ENCODE measurements around the gene CEP104. TPM values are rescaled to one million over a fixed set of nuclear protein-coding genes. Genes with fewer than 3 reads are reported as not detected.

The CEP104 gene
- total RNA-seq, 1 experiment from 2014 or later, result 44.1 TPM

DNA sequence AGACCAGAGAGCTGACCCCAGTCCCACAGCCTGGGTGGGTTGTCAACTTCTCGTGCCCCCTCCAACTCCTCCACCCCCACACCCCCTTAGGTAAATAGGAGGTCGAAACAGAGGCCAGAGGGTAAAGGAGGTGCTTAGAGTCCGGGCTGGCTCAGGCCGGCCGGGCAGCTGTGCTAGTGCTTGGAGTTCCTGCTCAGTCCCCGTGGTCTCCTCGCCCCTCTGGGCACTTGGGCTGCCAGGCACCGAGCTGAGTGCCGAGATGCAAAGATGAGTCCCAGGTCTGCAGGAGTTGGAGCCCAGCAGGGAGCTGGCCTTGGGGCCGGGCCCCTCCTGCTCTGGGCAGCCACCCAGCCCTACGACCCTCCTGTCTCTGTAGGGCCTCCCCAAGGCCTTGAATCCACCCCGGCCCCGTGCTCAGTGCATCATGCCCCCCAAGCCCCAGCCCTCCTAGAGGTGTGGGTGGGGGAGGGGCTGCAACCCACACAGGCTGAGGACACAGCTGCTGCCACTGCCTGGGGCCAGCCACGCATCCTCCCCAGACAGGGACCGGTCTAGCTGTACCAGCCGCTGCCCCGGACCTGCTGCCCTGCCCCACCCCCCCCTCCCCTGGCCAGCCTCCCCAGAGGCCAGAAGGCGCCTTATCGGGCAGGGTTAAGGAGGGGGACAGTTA, 82.6 kb downstream of the CEP104 start:
- no peak for DNase-seq (ENCODE audit: low read depth, low spot score)
- H3K79me2 ChIP-seq (ENCODE audit: insufficient read depth, low read length), result no peaks in the 10 kb centered on the region
- intact Hi-C loops (cut with micrococcal nuclease), result no loop called here
- ChIA-PET POLR2A (no interaction called here), RAD21 (ENCODE audit: low non-redundant PET in 1 of 2, low total read pairs in 2 of 2, uncharacterized antibody in 2 of 2, unreplicated experiment in 2 of 2) (no interaction called here), CTCF (interaction anchor here (1.5 kb wide), 1 partner anchor 321 kb away, joined by 3 read pairs; no protein-coding TSS in a partner anchor)
- H3K9me2 ChIP-seq (ENCODE audit: insufficient read depth), result no peaks in the 10 kb centered on the region
- no peak overlapping the region for H3K4me2 ChIP-seq (ENCODE audit: low read length)
- no peak overlapping the region for H2AFZ ChIP-seq (ENCODE audit: low read depth, low read length, poor library complexity, severe bottlenecking)
- no peaks in the 10 kb centered on the region for H4K20me1 ChIP-seq (ENCODE audit: insufficient read depth)
- no peak overlapping the region for H3K27ac ChIP-seq (ENCODE audit: low read depth, low read length)
- no peak for ATAC-seq
- peaks cover 0 to 3% of the 10 kb centered on the region in 2 experiments; a peak in 1 of 4 replicates for H3K36me3 ChIP-seq (ENCODE audit: control insufficient read depth in 1 of 2, insufficient read depth in 2 of 2, low read length in 2 of 2)
- no peak overlapping the region for H3K4me3 ChIP-seq (replicated peaks in 1 of 2; ENCODE audit: low read depth in 1 of 2, low read length in 2 of 2)
- no peaks in the 10 kb centered on the region for H3K9me3 ChIP-seq (ENCODE audit: control insufficient read depth in 1 of 2, insufficient read depth in 1 of 2, low read depth in 1 of 2, low read length in 2 of 2)
- no peaks in the 10 kb centered on the region for H3K27me3 ChIP-seq (ENCODE audit: insufficient read depth, low read length)
- H3K9ac ChIP-seq (ENCODE audit: low read length), result no peak overlapping the region
- peaks cover 31 to 44% of the 10 kb centered on the region in 2 experiments for H3K4me1 ChIP-seq (ENCODE audit: control insufficient read depth in 1 of 2, insufficient read depth in 2 of 2, low read length in 2 of 2)
- TF ChIP-seq TCF7L2 (IDR thresholded peaks at IDR 0.05; ENCODE audit: borderline replicate concordance, extremely low read depth, insufficient read depth, insufficient read length) (no peak), POLR2AphosphoS5 (IDR thresholded peaks at IDR 0.05; ENCODE audit: low read depth, low read length) (no peak)
- no TSS peak for BruUV-seq (replicated peaks)

DNA sequence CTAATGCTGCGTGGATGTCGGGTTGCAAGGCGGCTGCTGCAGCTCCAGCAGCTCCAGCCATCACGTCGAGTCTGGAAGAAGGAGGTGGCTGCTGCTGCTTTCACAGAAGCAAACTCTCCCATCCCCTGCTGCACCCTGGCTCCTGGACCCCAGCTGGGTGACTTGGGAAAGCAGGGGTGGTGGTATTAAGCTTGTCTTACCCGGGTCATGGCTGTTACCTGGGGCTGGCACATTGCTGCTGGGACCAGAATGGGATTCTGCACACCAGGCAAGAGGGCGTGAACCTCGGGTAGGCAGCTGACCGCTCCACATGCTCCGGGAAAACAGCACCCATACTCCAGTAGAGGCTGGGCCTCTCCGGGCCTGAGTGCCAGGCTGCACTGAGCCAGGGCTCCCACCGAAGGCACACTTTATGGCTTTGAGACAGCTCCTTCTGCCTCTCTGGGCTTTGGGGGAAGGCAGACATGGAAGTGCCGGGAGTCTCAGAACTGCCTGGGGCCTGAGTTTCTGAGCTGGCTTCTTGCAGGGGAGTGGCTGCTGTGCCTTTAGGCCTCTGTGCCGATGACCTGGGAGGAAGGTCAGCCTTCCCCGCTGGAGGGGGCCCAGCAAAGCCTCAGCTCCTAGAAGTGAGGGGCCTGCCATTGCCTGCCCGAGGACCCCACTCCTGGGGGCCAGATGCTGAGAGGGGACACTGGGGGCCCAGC, 83.3 kb downstream of the CEP104 start:
- DNase-seq (ENCODE audit: low read depth, low spot score) (no peak), ATAC-seq (no peak)
- ChIA-PET CTCF (interaction anchor here (1.5 kb wide), 1 partner anchor 321 kb away, joined by 3 read pairs; no protein-coding TSS in a partner anchor), POLR2A (no interaction called here), RAD21 (ENCODE audit: low non-redundant PET in 1 of 2, low total read pairs in 2 of 2, uncharacterized antibody in 2 of 2, unreplicated experiment in 2 of 2) (no interaction called here)
- Histone ChIP-seq H3K9ac (ENCODE audit: low read length) (peak overlapping the region; percentile 59; the same call in 1 of the 2 replicates), H3K79me2 (ENCODE audit: insufficient read depth, low read length) (no peaks in the 10 kb centered on the region), H3K4me3 (replicated peaks in 1 of 2; ENCODE audit: low read depth in 1 of 2, low read length in 2 of 2) (peak overlapping the region; percentile 52 to 67; a peak in 3 of 4 replicates), H3K4me2 (ENCODE audit: low read length) (peak overlapping the region; percentile 86), H3K27me3 (ENCODE audit: insufficient read depth, low read length) (no peaks in the 10 kb centered on the region), H3K9me3 (ENCODE audit: control insufficient read depth in 1 of 2, insufficient read depth in 1 of 2, low read depth in 1 of 2, low read length in 2 of 2) (no peaks in the 10 kb centered on the region), H3K9me2 (ENCODE audit: insufficient read depth) (no peaks in the 10 kb centered on the region), H3K27ac (ENCODE audit: low read depth, low read length) (no peak overlapping the region), H4K20me1 (ENCODE audit: insufficient read depth) (no peaks in the 10 kb centered on the region), H2AFZ (ENCODE audit: low read depth, low read length, poor library complexity, severe bottlenecking) (no peak overlapping the region), H3K4me1 (ENCODE audit: control insufficient read depth in 1 of 2, insufficient read depth in 2 of 2, low read length in 2 of 2) (peaks cover 31 to 44% of the 10 kb centered on the region in 2 experiments), H3K36me3 (ENCODE audit: control insufficient read depth in 1 of 2, insufficient read depth in 2 of 2, low read length in 2 of 2) (no peaks in the 10 kb centered on the region; a peak in 1 of 4 replicates)
- TF ChIP-seq YY1 (IDR thresholded peaks at IDR 0.05; ENCODE audit: extremely low read depth, insufficient replicate concordance, low read depth, low read length), result no peak
- TF ChIP-seq TCF7L2 (IDR thresholded peaks at IDR 0.05; ENCODE audit: borderline replicate concordance, extremely low read depth, insufficient read depth, insufficient read length), result no peak
- TF ChIP-seq, protein P1, sequence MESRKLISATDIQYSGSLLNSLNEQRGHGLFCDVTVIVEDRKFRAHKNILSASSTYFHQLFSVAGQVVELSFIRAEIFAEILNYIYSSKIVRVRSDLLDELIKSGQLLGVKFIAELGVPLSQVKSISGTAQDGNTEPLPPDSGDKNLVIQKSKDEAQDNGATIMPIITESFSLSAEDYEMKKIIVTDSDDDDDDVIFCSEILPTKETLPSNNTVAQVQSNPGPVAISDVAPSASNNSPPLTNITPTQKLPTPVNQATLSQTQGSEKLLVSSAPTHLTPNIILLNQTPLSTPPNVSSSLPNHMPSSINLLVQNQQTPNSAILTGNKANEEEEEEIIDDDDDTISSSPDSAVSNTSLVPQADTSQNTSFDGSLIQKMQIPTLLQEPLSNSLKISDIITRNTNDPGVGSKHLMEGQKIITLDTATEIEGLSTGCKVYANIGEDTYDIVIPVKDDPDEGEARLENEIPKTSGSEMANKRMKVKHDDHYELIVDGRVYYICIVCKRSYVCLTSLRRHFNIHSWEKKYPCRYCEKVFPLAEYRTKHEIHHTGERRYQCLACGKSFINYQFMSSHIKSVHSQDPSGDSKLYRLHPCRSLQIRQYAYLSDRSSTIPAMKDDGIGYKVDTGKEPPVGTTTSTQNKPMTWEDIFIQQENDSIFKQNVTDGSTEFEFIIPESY (IDR thresholded peaks at IDR 0.05; ENCODE audit: extremely low read depth, insufficient replicate concordance, low read length), result no peak
- no peak for TF ChIP-seq POLR2AphosphoS5 (IDR thresholded peaks at IDR 0.05; ENCODE audit: low read depth, low read length)
- no peak for TF ChIP-seq SP1 (IDR thresholded peaks at IDR 0.05; ENCODE audit: low read depth)
- no peak for TF ChIP-seq POLR2A (IDR thresholded peaks at IDR 0.05; ENCODE audit: borderline replicate concordance, extremely low read depth, insufficient read depth, insufficient read length)
- TF ChIP-seq ELF1 (IDR thresholded peaks at IDR 0.05; ENCODE audit: borderline replicate concordance, low read depth), result no peak
- intact Hi-C loops (cut with micrococcal nuclease), result no loop called here
- BruUV-seq (replicated peaks), result no TSS peak

All from HCT116 (cell line).